Brain microvascular endothelial cell (primary cell): ENCODE measurements around the gene POLR1E.

Experiments
- DNase-seq: peaks from one replicate; pipeline ENCODE4 v3.0.0-alpha.2; 2020
- H3K27ac ChIP-seq: fragments of 250-450 bp; sonication (Bioruptor Pico); 2 replicates; pipeline ENCODE4 v1.5.1; 2020; ENCODE audit warnings: mild to moderate bottlenecking, moderate library complexity
- H3K27me3 ChIP-seq: fragments of 250-450 bp; sonication (Bioruptor Pico); replicated peaks from 2 replicates; pipeline ENCODE4 v1.5.1; 2020; ENCODE audit warnings: mild to moderate bottlenecking
- H3K36me3 ChIP-seq: fragments of 250-450 bp; sonication (Bioruptor Pico); replicated peaks from 2 replicates; pipeline ENCODE4 v1.5.1; 2020; ENCODE audit warnings: mild to moderate bottlenecking
- H3K4me3 ChIP-seq: 2 replicates; pipeline ENCODE4 v1.5.1; 2011; ENCODE audit warnings: low read depth, mild to moderate bottlenecking, control low read depth, low read length, moderate library complexity
- CTCF ChIP-seq: IDR thresholded peaks from 2 replicates; pipeline ENCODE4 v1.5.1; 2011; ENCODE audit warnings: low read depth, mild to moderate bottlenecking, moderate library complexity, low read length, control low read depth, inconsistent platforms; ENCODE audit errors: missing control alignments
- in situ Hi-C: cut with HindIII; loops from 2 replicates; pipeline ENCODE4 v1.10.0; 2017; ENCODE audit warnings: low sequenced_read_pairs, low pct_ligation_motif_present

POLR1E gene

GRCh38 chr9:37485389-37486255 lies at the start of gene POLR1E:
TSS of gene POLR1E (plus strand) at chr9:37485948. CDS start at chr9:37486048, 100 bp downstream.
- H3K27ac ChIP-seq: peak within 1 kb of the TSS; percentile 47
- peak; percentile 90 for DNase-seq
- in situ Hi-C loops: loop anchor here (25.0 kb wide), 1 partner anchor 102 kb away; the partner anchor contains the start of genes FBXO10 and TOMM5
- TF ChIP-seq CTCF: no peak
- H3K4me3 ChIP-seq: peak within 1 kb of the TSS; percentile 85
- peaks cover 11% of the 10 kb centered on the region for H3K36me3 ChIP-seq
- no peaks in the 10 kb centered on the region for H3K27me3 ChIP-seq

GRCh38 chr9:37436540-37436939 lies 49.2 kb upstream of the POLR1E start:
- DNase-seq: no peak
- in situ Hi-C loops: no loop called here
- no peak for TF ChIP-seq CTCF
- Histone ChIP-seq H3K27ac (no peak overlapping the region), H3K27me3 (no peaks in the 10 kb centered on the region), H3K4me3 (no peak overlapping the region), H3K36me3 (peaks cover 66% of the 10 kb centered on the region)

GRCh38 chr9:37437010-37437409 lies 48.7 kb upstream of the POLR1E start:
- no peaks in the 10 kb centered on the region for H3K27me3 ChIP-seq
- no peak for DNase-seq
- H3K4me3 ChIP-seq: no peak overlapping the region
- H3K36me3 ChIP-seq: peaks cover 68% of the 10 kb centered on the region
- no peak for TF ChIP-seq CTCF
- H3K27ac ChIP-seq: no peak overlapping the region
- in situ Hi-C loops: no loop called here

GRCh38 chr9:37437621-37438020 lies 48.1 kb upstream of the POLR1E start:
- TF ChIP-seq CTCF: no peak
- no peak for DNase-seq
- Histone ChIP-seq H3K27me3 (no peaks in the 10 kb centered on the region), H3K36me3 (peaks cover 71% of the 10 kb centered on the region), H3K27ac (no peak overlapping the region), H3K4me3 (no peak overlapping the region)
- in situ Hi-C loops: no loop called here

- peaks cover 72% of the 10 kb centered on the region for H3K36me3 ChIP-seq
- no peak overlapping the region for H3K4me3 ChIP-seq
- no peak for TF ChIP-seq CTCF
- DNase-seq: no peak
- in situ Hi-C loops: no loop called here
- no peaks in the 10 kb centered on the region for H3K27me3 ChIP-seq
- H3K27ac ChIP-seq: no peak overlapping the region
Measured at GRCh38 chr9:37438359-37438758, 47.4 kb upstream of the POLR1E start.
